ENCODE results near the gene SPCS3. TPM values are rescaled to one million over a fixed set of nuclear protein-coding genes. Genes with fewer than 3 reads are reported as not detected.
"Not testable (repeated sequence)": the region's sequence is repeated elsewhere in the genome, so short reads cannot be mapped to it uniquely, and the experiment has no call there.

The SPCS3 gene
- 134 TPM for total RNA-seq
- long read RNA-seq, full-length matches to known transcripts: 77 of 86 reads
- long read RNA-seq, partial matches to known transcripts: 0 of 86 reads
- long read RNA-seq, other reads (novel, unspliced or antisense): 9 of 86 reads

- peak; percentile 99 for DNase-seq (ENCODE audit: low spot score)
Observed at GRCh38 chr4:176319704-176320339, at the start of gene SPCS3. SPCS3 (plus strand) TSS chr4:176319966; CDS start chr4:176320077, 111 bp downstream.

DNA sequence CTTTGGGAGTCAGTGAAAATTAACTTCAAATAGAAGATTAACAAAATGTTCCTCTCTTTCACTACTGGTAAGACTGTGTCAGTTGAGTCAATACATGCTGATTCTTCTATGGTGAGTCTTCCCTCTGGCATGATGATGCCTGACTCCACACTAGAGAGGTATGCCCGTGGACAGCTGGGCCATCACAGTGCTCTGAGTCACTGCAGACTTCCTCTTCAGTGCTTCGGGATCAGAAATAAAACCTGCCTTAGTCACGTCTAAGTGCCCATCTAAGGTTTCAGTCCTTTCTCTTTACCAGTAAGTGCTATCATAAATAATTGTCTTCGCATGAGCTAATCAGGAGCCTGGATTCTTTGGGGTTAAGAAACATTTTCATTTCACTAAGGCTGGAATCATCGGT lies 49.1 kb upstream of the SPCS3 start:
- DNase-seq (ENCODE audit: low spot score): no peak

DNA sequence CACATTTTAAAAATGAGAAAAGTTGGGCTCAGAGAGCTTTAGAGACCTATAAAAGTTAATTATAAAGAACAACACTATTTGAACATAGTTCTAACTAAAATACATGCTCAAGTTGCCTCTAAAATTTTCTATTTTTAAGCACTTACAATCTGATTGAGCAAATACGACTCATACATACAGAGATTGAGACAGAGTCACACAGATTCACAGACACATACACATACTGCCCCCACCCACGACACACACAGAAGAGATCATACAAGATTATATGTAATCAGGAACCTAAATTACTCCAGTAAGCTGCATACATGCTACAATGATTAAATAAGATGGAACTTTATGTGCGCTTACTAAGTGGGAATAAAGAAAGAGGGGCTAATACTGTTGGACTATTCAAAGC lies 48.0 kb upstream of the SPCS3 start:
- DNase-seq (ENCODE audit: low spot score): no peak

DNA sequence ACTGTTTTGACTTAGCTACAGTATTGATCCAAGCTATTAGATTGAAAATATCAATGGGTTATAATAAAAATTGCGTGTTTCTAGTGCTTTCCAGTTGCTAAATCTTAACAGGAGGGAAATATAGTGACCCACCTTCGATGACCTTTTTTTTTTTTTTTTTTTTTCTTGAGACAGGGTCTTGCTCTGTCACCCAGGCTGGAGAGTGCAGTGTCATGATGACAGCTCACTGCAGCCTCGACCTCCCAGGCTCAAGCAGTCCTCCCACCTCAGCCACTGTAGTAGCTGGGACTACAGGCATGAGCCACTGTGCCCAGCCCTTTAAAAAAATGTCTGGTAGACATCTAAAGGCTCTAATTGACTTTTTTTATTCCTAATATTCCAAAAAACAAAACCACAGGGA lies 47.0 kb upstream of the SPCS3 start:
- DNase-seq (ENCODE audit: low spot score): no peak

GRCh38 chr4:176273736-176274135 lies 46.0 kb upstream of the SPCS3 start:
- no peak for DNase-seq (ENCODE audit: low spot score)

- no peak for DNase-seq (ENCODE audit: low spot score)
Observed at GRCh38 chr4:176274441-176274840, 45.3 kb upstream of the SPCS3 start.

GRCh38 chr4:176276710-176277109 lies 43.1 kb upstream of the SPCS3 start:
- DNase-seq (ENCODE audit: low spot score): no peak

DNA sequence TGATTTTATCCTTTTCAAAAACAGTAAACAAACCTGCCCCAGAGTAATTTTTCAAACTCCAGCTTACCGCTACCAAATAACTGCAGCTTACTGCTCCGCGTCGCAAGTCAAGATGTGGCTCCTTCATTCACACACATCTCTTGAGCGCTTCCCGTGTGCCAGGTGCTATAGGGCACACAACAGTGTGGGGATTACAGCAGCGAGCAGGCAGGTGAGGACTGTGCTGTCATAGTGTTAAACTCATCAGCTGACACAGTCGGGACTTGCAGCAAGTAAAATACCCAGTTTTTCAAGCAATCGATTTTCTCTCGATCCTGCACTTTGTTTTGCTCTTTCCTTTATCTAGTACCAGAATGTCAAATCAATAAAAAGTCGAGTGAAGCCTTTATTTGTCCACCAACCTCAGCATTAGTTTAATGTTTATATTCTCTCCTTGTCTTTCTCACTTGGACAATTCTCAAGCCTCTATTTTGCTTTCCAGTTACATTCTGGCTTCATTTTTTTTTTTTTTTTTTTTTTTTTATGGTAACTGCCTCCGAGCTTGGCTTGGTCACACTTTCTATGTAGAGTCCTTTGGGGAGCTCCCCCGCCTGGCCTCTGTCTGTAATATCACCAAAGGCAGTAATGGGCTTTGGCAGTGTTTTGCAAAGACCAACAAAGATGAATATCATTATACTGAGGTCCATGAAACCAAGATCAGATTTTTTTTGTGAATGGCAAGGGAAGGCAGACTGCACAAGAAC lies 42.4 kb upstream of the SPCS3 start:
- no peak for DNase-seq (ENCODE audit: low spot score)

DNA sequence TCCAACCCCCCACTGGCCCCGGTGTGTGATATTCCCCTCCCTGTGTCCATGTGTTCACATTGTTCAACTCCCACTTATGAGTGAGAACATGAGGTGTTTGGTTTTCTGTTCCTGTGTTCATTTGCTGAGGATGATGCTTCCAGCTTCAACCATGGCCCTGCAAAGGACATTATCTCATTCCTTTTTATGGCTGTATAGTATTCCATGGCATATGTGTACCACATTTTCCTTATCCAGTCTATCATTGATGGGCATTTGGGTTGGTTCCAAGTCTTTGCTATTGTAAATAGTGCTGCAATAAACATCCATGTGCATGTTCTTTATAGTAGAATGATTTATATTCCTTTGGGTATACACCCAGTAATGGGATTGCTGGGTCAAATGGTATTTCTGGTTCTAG lies 40.2 kb upstream of the SPCS3 start:
- DNase-seq (ENCODE audit: low spot score): not testable (repeated sequence)

GRCh38 chr4:176286728-176287127 lies 33.0 kb upstream of the SPCS3 start:
- DNase-seq (ENCODE audit: low spot score): no peak

- no peak for DNase-seq (ENCODE audit: low spot score)
Observed at GRCh38 chr4:176287546-176287945, 32.2 kb upstream of the SPCS3 start.

- DNase-seq (ENCODE audit: low spot score): no peak
Observed at GRCh38 chr4:176288020-176288419, 31.7 kb upstream of the SPCS3 start.

- no peak for DNase-seq (ENCODE audit: low spot score)
Observed at GRCh38 chr4:176289561-176289960, 30.2 kb upstream of the SPCS3 start.

DNA sequence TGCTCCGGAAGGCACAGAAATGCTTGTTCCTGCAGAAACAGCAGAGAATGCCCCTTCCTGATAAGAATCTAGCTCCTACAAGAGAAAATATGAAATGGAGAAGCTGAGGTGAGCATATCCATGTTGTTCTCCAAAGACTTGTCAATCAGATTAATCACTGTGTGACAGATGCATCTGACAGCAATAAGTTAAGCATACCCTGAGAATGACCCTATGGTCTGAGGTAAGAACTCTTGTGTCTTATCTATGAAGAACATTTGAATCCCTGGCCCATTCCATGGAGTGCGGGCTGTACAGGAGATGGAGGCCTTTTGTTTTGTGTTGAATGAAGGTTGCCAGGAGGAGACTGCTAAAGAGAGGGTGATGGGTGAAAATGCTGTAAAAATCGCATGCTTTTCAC lies 29.2 kb upstream of the SPCS3 start:
- no peak for DNase-seq (ENCODE audit: low spot score)

GRCh38 chr4:176291748-176292147 lies 28.0 kb upstream of the SPCS3 start:
- DNase-seq (ENCODE audit: low spot score): no peak

DNA sequence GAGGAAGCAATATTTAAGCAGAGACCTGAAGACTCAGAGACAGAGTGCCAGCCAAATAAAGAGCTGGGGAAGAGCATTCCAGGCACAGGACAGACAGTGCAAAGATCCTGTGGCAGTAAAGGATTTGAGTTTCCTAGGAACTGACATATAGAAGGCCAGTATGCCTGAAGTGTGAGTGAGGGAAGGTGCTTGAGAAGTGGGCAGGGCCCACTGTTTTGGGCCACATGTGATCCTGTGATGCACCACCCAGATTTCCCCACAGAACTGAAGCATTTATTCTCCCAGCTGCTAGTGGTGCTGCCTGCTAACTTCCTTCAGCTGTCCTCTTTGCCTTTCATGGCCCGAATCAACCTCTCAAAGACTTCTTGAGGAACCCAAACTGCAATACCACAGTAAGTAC lies 26.8 kb upstream of the SPCS3 start:
- no peak for DNase-seq (ENCODE audit: low spot score)

- DNase-seq (ENCODE audit: low spot score): no peak
Observed at GRCh38 chr4:176293660-176294059, 26.1 kb upstream of the SPCS3 start.

- DNase-seq (ENCODE audit: low spot score): not testable (repeated sequence)
Observed at GRCh38 chr4:176295907-176296306, 23.9 kb upstream of the SPCS3 start.

DNA sequence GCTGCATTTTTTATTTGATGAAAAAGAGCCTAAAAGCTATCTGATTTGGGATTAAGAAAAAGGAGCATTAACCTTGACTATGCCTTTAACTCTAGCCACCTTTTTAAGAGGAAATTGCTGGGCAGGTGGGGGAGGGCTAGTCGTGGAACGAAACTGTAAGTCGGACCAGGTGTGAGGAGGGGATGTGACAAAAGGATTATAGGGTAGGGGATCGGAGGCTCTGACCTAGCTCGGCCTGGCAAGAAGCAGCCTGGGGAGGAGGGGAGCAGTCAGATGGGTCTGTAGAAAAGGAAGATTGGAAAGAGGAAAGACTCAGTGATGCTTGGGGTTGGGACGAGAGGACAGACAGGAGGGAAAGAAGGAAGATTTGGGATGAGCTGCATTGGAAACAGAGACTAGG lies 21.1 kb upstream of the SPCS3 start:
- no peak for DNase-seq (ENCODE audit: low spot score)

GRCh38 chr4:176300036-176300435 lies 19.7 kb upstream of the SPCS3 start:
- no peak for DNase-seq (ENCODE audit: low spot score)

DNA sequence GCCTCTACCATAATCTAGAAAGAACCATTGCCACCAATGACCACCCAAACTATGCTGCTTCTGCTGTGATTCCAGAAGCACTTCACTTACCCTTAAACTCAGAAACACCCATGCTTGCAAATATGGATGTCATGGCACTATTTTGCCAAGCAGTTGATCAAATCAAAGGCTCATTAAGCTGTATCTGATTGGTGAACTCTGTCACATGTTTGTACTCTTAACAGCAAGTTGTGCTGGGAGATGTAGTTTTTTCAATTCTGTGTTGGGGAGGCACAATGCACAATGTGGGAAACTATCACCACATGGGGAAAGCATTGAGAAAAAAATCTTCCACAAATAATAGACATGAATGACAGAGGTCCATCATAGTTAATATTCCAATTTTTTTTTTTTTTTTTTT lies 19.2 kb upstream of the SPCS3 start:
- no peak for DNase-seq (ENCODE audit: low spot score)

Data from mesenteric fat pad (tissue), 1 donor.